Activated naive CD8-positive, alpha-beta T cell treated with anti-CD3 and anti-CD28 coated beads, Interleukin-2, amount 50 U/mL, for 16 hours (primary cell): ENCODE measurements around the gene SLC44A4.
A peak's percentile ranks its signal among the peaks of the same experiment; 100 is the strongest.
"Not testable (repeated sequence)": the region's sequence is repeated elsewhere in the genome, so short reads cannot be mapped to it uniquely, and the experiment has no call there.

Experiments
- DNase-seq: peaks from one replicate; pipeline ENCODE4 v3.0.0-alpha.2; 2020; ENCODE audit warnings: low read depth, low spot score

SLC44A4 gene

DNA sequence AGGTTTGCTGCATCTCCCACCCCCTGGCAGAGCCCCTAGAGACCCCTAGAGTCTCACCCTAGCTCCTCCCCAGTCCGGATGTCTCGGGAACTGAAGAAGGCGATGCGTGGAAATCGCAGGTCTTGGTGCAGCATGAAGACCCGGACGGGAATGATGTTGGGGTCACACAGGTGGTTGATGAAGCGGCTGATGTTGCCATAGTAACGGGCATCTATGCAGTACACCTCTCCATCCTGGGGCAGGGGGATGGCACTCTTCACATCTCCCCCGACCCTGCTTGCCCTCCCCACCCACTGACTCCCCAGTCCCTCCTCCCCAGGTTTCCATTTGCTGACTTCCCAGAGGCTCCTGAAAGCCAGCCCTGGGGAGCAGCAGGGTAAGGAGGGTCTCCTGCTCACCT is 1.8 kb upstream of the SLC44A4 start:
- DNase-seq = no peak

- no peak for DNase-seq
Observed at GRCh38 chr6:31879901-31880300, 1.1 kb upstream of the SLC44A4 start.

GRCh38 chr6:31879143-31879542 is 346 bp upstream of the SLC44A4 start:
- DNase-seq = no peak

GRCh38 chr6:31878222-31878621 is 575 bp downstream of the SLC44A4 start:
- DNase-seq = no peak

GRCh38 chr6:31877651-31878161 is 1.1 kb downstream of the SLC44A4 start:
- DNase-seq = no peak

GRCh38 chr6:31877125-31877650 is 1.6 kb downstream of the SLC44A4 start:
- DNase-seq = no peak

DNA sequence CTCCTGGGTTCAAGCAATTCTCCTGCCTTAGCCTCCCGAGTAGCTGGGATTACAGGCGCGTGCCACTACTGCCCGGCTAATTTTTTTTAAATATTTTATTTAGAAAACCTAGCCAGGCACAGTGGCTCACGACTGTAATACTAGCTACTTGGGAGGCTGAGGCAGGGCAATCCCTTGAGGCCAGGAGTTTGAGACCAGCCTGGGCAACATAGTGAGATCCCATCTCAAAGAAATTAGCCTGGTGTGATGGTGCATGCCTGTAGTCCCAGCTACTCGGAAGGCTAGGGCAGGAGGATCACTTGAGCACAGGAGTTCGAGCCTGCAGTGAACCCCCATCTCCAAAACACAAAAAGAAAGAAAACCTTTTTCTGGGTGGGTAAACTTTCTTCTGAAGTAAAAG is 2.4 kb downstream of the SLC44A4 start:
- no peak for DNase-seq

DNA sequence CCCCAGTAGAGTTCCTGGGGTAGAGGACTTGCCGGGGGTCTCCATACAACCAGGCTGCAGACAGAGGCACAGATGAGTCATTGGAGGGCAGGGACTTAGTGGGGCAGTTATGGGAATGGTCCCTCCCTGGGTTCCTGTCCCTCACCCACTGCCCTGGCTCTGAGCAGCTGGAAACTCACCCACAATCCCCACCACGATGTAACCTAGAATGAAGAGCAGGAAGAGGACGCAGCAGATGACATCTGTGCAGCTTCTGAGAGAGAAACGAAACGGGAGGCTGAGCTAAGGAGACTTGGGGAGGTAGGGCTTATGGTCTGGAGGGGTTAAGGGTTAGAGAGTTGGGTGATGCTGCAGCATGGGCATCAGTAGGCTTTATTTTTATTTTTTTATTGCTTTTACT is 2.9 kb downstream of the SLC44A4 start:
- no peak for DNase-seq

DNA sequence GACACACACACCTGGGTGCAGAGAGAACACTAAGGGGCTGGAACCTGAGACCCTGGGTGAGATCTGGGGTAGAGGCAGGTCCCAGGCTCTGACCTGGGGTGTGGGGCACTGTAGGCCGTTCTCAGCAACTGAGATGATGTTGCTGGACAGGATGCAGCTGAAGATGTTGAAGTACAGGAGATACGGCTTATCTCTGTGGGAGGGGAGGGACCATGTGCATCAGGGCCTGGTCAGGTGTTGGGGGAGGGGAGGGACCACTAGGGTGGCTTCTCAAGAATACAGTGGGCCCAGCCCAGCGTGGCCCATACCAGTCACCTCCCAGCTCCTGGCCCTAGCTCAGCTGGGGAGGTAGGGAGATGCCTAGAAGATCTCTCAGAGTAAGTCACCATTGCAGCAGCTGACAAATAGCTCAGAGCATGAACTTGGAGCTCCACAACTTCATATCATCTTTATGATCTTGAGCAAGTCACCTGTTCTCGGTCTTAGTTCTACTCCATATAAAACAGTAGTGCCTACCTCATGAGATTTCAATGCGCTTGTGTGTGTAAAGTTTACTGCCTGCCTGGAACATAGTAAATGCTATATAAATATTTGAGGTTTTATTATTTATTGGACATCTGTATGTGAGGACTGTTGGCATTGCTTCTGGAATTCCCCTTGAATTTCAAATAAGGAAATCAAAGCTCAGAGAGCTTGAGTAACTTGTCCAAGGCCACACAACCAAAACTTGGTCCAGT is 3.8 kb downstream of the SLC44A4 start:
- DNase-seq = no peak

DNA sequence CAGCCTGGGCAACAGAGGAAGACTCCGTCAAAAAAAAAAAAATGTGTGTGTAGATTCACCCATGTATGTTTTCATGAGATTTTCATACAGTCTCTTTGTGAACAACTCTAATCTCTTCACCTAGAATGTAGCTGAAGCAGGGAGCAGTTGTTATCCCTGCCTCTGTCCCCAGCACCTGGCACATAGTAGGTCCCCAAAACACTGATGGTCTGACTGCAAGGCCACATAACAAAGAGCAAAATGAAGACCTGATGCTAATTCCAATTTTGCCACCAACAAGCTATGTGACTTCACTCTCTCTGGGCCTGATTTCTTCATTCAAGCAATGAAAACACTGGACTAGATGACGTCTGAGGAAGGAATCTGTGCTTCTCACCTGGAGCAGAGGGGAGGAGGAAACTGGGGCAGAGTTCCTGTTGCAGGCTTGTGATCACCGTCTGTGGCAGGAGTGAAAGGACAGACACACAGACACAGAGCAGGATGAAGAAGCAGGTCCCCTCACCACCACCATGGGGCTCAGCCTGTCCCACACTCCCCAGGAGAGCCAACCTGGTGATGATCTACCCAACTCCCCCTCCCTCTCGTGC is 4.6 kb downstream of the SLC44A4 start:
- DNase-seq = no peak

DNA sequence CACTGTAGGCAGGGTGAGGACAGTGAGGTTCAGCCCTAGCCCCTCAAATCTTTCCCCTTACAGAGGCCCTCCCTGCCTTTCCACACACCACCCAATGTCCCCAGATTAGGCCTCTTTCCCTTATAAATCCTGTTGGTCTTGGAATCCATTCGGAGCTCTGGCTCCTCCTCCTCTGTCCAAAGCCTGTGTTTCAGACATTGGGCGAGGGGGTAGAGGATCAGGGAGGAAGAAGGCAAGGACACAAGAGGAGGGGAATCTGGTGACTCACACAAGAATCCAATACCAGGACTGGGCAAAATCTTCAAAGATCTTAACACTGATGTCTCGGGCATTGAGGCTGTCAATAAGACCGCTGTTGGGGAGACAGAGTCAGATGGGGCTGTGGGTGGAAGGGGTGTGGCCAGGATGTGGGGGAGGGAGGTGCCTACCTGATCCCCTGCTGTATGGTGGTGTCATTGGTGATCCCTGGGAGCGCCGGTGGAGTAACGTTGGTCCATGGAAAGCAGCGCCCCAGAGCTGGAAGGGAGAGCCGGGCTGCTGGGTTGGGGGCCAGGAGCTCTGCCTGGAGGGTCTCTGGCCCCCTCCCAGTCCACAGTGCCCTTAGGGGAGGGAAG is 7.6 kb downstream of the SLC44A4 start:
- no peak for DNase-seq

DNA sequence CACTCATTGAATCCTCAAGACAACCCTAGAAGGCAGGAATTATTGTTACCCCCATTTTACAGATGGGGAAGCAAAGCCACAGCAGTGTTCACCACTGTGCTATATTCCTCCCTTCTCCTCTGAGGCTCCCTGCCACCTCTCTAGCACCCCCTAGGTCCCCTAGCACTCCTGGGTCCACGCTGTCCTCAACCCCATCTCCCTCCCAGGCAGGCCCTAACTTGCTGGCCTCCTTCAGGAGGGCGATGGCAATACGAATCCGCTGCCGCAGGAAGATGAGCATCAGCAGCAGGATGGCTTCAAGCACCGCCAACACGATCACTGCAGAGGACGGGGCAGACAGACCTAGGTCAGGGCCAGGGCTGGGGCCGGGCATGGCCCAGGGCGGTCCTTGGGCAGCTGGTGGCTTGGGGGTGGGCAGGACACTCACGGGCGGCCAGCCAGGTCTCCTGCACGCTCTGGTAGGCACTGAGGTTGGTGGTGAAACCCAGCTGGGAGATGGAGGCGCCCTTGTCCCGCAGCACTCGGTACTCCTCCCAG is 8.3 kb downstream of the SLC44A4 start:
- DNase-seq = no peak

DNA sequence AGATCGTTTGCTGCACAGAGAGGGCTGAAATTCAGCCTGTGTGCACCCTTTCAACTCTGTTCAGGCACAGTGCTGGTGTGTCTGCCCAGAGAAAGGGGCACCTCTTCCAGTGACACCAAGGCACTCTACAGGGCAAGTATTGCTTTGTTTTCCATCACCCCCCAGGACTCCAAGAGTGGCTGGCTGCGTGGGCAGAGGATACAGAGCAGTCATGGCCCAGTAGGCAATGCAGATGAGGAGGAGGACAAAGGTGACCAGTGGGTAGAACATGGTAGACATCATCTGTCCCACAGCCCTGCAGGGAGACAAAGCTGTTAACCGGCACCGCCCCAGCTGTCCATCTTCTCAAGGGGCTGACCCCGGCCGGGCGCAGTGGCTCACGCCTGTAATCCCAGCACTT is 9.5 kb downstream of the SLC44A4 start:
- no peak for DNase-seq

DNA sequence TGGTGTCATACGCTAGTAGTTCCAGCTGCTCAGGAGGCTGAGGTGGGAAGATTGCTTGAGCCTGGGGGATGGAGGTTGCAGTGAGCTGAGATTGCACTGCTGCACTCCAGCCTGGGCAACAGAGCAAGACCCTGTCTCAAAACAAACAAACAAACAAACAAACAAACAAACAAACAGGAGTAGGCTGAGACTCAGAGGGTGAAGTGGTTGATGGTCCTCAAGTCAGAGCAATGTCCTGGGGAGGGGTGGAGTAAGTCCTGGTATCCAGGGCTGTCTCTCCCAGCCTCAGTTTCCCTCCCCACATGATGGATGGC is 10.2 kb downstream of the SLC44A4 start:
- not testable (repeated sequence) for DNase-seq

GRCh38 chr6:31865205-31866118 is 13.3 kb downstream of the SLC44A4 start:
- DNase-seq = no peak

- DNase-seq = no peak
Observed at GRCh38 chr6:31864818-31865204, 14.0 kb downstream of the SLC44A4 start.

- not testable (repeated sequence) for DNase-seq
Observed at GRCh38 chr6:31864123-31864562, 14.7 kb downstream of the SLC44A4 start.

DNA sequence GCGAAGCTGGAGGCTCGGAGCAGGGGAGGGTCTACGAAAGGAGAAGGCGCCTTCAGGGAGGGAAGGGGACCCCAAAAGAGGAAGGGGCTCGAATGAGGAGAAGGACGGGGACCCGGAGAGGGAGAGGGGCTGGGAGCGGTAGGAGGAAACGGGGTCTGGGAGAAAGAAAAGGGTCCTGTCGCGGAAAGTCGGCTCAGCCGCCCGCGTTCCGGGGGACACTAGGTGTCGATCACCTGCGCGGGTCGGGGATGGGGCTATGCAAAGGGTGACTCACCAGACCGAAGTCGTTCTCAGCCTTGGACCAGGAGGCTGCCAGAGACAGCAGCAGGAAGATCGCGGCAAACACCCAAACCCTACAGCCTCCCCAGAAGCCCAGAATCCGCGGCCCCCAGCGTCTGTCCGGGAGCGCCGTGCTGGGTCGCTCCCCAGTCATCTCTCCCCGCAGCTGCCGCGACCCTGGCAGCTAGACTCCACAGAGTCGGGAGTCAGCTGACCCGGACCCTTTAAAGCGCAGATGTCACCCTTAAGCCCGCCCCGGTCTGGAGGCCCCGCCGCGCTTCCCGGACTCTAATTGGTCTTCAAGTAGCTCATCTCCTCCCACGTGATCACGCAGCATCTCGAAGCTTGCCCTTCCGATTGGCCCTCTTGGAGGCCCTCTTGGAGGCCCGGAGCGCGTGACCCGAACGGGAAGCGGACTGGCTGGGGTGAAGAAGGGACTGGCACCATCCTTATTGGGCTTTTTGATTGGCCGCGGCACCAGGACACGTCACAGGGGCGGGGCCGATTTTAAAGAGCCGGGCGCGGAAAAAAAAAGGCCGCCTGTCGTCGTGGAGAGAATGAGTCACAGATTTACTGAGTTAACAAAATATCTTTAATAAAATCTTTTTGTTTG is 16.2 kb downstream of the SLC44A4 start, which contains the start of gene NEU1:
Gene NEU1, minus strand, starts transcription at position 478 of the 892 bp plus-strand sequence. Its CDS starts 45 bp downstream, at position 433.
- DNase-seq = peak; percentile 97

DNA sequence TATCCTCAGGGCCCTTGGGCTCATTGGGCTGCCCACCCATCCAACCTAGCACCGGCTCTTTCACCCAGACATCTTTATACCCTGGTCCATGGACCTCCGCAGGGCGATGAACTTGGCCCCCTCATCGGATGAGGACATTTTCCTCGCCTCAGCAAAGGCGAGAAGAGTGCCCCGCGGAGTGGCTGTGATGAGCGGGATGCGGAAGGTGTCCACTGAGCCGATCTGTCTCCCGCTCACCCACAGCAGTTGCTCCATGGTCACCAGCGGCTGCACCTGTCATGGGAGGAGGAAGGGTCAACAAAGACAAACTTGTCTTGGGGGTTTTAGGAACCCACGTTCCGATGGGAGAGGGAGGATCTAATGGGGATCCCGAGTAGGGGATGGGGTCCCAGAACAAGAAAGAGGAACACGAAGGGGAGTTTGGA is 16.9 kb downstream of the SLC44A4 start:
- DNase-seq = no peak

DNA sequence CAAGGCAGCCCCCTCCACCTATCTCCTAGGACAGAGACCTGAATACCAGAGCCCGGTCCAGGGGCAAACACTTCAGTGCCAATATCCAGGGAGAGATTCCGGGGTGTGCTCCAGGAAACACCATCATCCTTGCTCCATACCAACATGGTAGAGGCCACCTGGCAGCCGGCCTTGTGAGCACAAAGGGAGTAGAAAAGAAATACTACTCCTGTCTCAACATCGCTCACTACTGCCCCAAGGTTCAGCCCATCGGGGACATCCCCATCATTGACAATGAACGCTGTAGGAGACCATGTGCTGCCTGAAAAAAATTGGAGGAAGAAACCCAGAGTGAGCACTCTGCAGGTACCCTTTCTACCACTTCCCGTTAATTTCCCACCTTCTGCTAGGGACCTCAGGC is 17.6 kb downstream of the SLC44A4 start:
- DNase-seq = no peak
